Keratinocyte (primary cell): ENCODE measurements around the gene PHF5A. TPM values are rescaled to one million over a fixed set of nuclear protein-coding genes. Genes with fewer than 3 reads are reported as not detected.

Source experiments
- DNase-seq: peaks from one replicate; pipeline ENCODE4 v3.0.0-alpha.2; 2011; ENCODE audit warnings: low read depth, missing footprints, low spot score
- FAIRE-seq: peaks from 2 replicates; lab custom pipeline; 2011; peaks lifted over from hg19 to GRCh38; lab: Jason Lieb, UNC
- H2AFZ ChIP-seq: 2 replicates; pipeline ENCODE4 v1.6.0; 2012; ENCODE audit warnings: low read length, control low read depth, inconsistent platforms; ENCODE audit not compliant: control insufficient read depth
- H3K27ac ChIP-seq: 2 replicates; pipeline ENCODE4 v1.5.1; 2011; ENCODE audit warnings: low read length; ENCODE audit not compliant: control insufficient read depth, insufficient read depth
- H3K27me3 ChIP-seq: 3 replicates; pipeline ENCODE4 v1.6.0; 2011; ENCODE audit warnings: low read length; ENCODE audit not compliant: control insufficient read depth, insufficient read depth; ENCODE audit errors: extremely low read depth
- H3K36me3 ChIP-seq, 2 experiments: 2 replicates in 1 of 2; 3 replicates in 1 of 2; pipeline ENCODE4 v1.5.1; 2011; ENCODE audit warnings: low read length in 2 of 2, mild to moderate bottlenecking in 1 of 2; ENCODE audit not compliant: control insufficient read depth in 2 of 2, insufficient read depth in 2 of 2; ENCODE audit errors: extremely low read depth in 1 of 2
- H3K4me1 ChIP-seq: 3 replicates; pipeline ENCODE4 v1.5.1; 2011; ENCODE audit warnings: low read length; ENCODE audit not compliant: control insufficient read depth, insufficient read depth; ENCODE audit errors: extremely low read depth
- H3K4me2 ChIP-seq: 3 replicates; pipeline ENCODE4 v1.6.0; 2011; ENCODE audit warnings: low read depth, low read length; ENCODE audit not compliant: control insufficient read depth, insufficient read depth; ENCODE audit errors: extremely low read depth
- H3K4me3 ChIP-seq, 3 experiments: fragments of 200-600 bp in 1 of 3; sonication (generic) in 1 of 3; 2 replicates in 2 of 3; 3 replicates in 1 of 3; pipeline ENCODE4 v1.5.1; 2011 to 2016; ENCODE audit warnings: low read length in 3 of 3, mild to moderate bottlenecking in 3 of 3, control low read depth in 2 of 3, inconsistent platforms in 1 of 3, low read depth in 1 of 3, mixed read lengths in 1 of 3, mixed run types in 1 of 3, moderate library complexity in 1 of 3; ENCODE audit not compliant: control insufficient read depth in 2 of 3, insufficient read depth in 2 of 3; ENCODE audit errors: extremely low read depth in 1 of 3
- H3K79me2 ChIP-seq: 2 replicates; pipeline ENCODE4 v1.6.0; 2012; ENCODE audit warnings: low read length; ENCODE audit not compliant: control insufficient read depth, insufficient read depth
- H3K9ac ChIP-seq: 3 replicates; pipeline ENCODE4 v1.6.0; 2011; ENCODE audit warnings: low read length; ENCODE audit not compliant: control insufficient read depth, insufficient read depth; ENCODE audit errors: extremely low read depth
- H3K9me1 ChIP-seq: 3 replicates; pipeline ENCODE4 v1.6.0; 2011; ENCODE audit warnings: low read length; ENCODE audit not compliant: control insufficient read depth, insufficient read depth; ENCODE audit errors: extremely low read depth
- H3K9me3 ChIP-seq: 2 replicates; pipeline ENCODE4 v1.5.1; 2012; ENCODE audit warnings: low read depth, low read length; ENCODE audit not compliant: control insufficient read depth
- H4K20me1 ChIP-seq: 3 replicates; pipeline ENCODE4 v1.6.0; 2011; ENCODE audit warnings: low read length; ENCODE audit not compliant: control insufficient read depth, insufficient read depth; ENCODE audit errors: extremely low read depth
- EZH2 ChIP-seq: IDR thresholded peaks from one replicate; pipeline ENCODE4 v1.6.1; 2012; ENCODE audit warnings: inconsistent platforms, mild to moderate bottlenecking, low read length, moderate library complexity
- dilution Hi-C: fragments of 300-500 bp; cut with MboI; formaldehyde crosslinking; loops from one replicate; pipeline ENCODE4 v1.7.0; 2020; ENCODE audit warnings: low sequenced_read_pairs; ENCODE audit not compliant: extremely low pct_ligation_motif_present
- polyA plus RNA-seq, 5 experiments: library from polyadenylated mRNA; depleted of rRNA in 3 of 5; stranded (reverse) in 3 of 5; stranded (forward) in 1 of 5; unstranded in 1 of 5; fragments of >200 nt; gene quantifications; 1 replicate in 1 of 5; 2 replicates in 3 of 5; 3 replicates in 1 of 5; pipeline versions ENCODE4 v1.2.1 to v1.2.3, GENCODE V29; 2011 to 2012; ENCODE audit warnings: missing spikeins in 2 of 5, low read depth in 1 of 5, low replicate concordance in 1 of 5
- TF ChIP-seq, protein P1 (sequence below), 3 experiments: IDR thresholded peaks in 1 of 3; conservative IDR thresholded peaks in 1 of 3; optimal IDR thresholded peaks in 1 of 3; 2 replicates in 2 of 3; 3 replicates in 1 of 3; pipeline versions ENCODE3 to v1.5.1; 2011; ENCODE audit warnings: low read length in 3 of 3, mild to moderate bottlenecking in 3 of 3, moderate library complexity in 2 of 3, control low read depth in 1 of 3, inconsistent platforms in 1 of 3; ENCODE audit not compliant: insufficient read depth in 2 of 3; ENCODE audit errors: extremely low read depth in 1 of 3

PHF5A gene
- polyA plus RNA-seq, 1 donor (not counting 4 experiments of a cell fraction or from before 2014, with no cell fraction given): 77.7 TPM

DNA sequence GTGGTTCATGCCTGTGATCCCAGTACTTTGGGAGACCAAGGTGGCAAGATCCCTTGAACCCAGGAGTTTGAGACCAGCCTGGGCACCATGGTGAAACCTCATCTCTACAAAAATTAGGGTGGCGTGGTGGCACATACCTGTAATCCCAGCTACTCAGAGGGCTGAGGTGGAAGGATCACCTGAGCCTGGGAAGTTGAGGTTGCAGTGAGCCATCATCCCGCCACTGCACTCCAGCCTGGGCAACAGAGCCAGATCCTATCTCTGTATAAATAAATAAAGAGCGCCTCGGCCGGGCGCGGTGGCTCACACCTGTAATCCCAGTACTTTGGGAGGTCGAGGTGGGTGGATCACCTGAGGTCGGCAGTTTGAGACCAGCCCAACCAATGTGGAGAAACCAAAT lies 49.8 kb downstream of the PHF5A start:
- TF ChIP-seq EZH2: no peak
- TF ChIP-seq, protein P1, sequence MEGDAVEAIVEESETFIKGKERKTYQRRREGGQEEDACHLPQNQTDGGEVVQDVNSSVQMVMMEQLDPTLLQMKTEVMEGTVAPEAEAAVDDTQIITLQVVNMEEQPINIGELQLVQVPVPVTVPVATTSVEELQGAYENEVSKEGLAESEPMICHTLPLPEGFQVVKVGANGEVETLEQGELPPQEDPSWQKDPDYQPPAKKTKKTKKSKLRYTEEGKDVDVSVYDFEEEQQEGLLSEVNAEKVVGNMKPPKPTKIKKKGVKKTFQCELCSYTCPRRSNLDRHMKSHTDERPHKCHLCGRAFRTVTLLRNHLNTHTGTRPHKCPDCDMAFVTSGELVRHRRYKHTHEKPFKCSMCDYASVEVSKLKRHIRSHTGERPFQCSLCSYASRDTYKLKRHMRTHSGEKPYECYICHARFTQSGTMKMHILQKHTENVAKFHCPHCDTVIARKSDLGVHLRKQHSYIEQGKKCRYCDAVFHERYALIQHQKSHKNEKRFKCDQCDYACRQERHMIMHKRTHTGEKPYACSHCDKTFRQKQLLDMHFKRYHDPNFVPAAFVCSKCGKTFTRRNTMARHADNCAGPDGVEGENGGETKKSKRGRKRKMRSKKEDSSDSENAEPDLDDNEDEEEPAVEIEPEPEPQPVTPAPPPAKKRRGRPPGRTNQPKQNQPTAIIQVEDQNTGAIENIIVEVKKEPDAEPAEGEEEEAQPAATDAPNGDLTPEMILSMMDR (optimal IDR thresholded peaks at IDR 0.05 in 1 of 3, IDR thresholded peaks at IDR 0.05 in 1 of 3, conservative IDR thresholded peaks at IDR 0.05 in 1 of 3; ENCODE audit: extremely low read depth in 1 of 3, insufficient read depth in 2 of 3, low read length in 3 of 3): no peak
- Histone ChIP-seq H2AFZ (no peak overlapping the region), H4K20me1 (no peaks in the 10 kb centered on the region), H3K27ac (no peak overlapping the region), H3K79me2 (peaks cover 8% of the 10 kb centered on the region), H3K27me3 (no peaks in the 10 kb centered on the region), H3K4me3 (no peak overlapping the region), H3K9ac (no peak overlapping the region), H3K4me2 (no peak overlapping the region), H3K36me3 (peaks cover 0 to 7% of the 10 kb centered on the region in 2 experiments), H3K9me1 (no peaks in the 10 kb centered on the region), H3K9me3 (no peaks in the 10 kb centered on the region), H3K4me1 (peaks cover 10% of the 10 kb centered on the region)
- FAIRE-seq (no peak), DNase-seq (no peak)
- dilution Hi-C loops: no loop called here

DNA sequence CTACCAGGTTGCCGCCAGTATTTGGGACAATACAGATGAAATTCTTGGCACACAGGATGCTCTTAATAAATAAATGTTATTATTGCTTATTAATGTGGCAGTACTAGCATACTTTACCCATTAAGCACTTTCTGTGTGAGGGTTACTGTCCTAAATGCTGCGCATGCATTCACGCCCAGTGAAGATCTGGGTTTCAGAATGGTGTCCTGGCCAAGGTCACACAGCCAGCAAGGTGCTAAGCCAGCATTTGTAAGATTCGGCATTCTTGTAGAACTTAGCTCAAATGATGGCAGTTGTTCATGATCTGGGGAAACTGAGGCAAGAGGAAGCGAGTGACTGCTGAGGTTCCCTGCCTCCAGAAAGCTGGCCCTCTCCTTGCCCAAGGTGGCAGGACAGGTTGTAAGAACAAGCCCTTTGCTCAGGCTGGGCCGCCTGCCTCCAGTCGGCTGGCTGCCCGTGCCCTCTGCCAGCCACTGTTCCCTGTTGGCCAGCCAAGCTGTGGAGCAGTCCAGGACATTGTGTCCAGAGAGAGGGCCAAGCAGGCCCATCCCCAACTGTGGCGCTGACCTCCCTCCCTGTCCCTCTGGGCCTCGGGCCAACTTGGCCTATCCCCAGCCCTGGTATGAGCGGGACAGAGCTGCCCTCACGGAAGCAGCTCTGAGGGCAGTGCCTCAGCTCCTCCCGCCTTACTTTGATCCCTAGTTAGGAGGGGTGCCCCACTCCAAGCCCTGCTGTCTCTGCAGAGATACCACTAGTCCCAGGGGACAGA lies 50.7 kb downstream of the PHF5A start:
- no peak overlapping the region for H3K27ac ChIP-seq
- no peaks in the 10 kb centered on the region for H3K27me3 ChIP-seq
- no peaks in the 10 kb centered on the region for H4K20me1 ChIP-seq
- DNase-seq (no peak), FAIRE-seq (no peak)
- no peak overlapping the region for H3K9ac ChIP-seq
- H3K9me1 ChIP-seq: no peaks in the 10 kb centered on the region
- H3K36me3 ChIP-seq: peaks cover 0 to 7% of the 10 kb centered on the region in 2 experiments
- no peak overlapping the region for H3K4me3 ChIP-seq
- H3K4me2 ChIP-seq: no peak overlapping the region
- dilution Hi-C loops: no loop called here
- peaks cover 8% of the 10 kb centered on the region for H3K79me2 ChIP-seq
- H3K9me3 ChIP-seq: no peaks in the 10 kb centered on the region
- no peak for TF ChIP-seq EZH2
- TF ChIP-seq, protein P1 (optimal IDR thresholded peaks at IDR 0.05 in 1 of 3, IDR thresholded peaks at IDR 0.05 in 1 of 3, conservative IDR thresholded peaks at IDR 0.05 in 1 of 3; ENCODE audit: extremely low read depth in 1 of 3, insufficient read depth in 2 of 3, low read length in 3 of 3): no peak
- H3K4me1 ChIP-seq: peaks cover 12% of the 10 kb centered on the region
- H2AFZ ChIP-seq: no peak overlapping the region
